GM21528 (cell line): ENCODE data around the gene YWHAB.

Source experiments
- ATAC-seq: cut with Tn5 transposase; IDR thresholded peaks from one replicate; pipeline ENCODE4 v1.9.1; 2021; ENCODE audit warnings: mild to moderate bottlenecking, moderate library complexity; ENCODE audit not compliant: unreplicated experiment, low FRiP score

Gene YWHAB

GRCh38 chr20:44910690-44911262, 25.3 kb downstream of the YWHAB start:
- no peak for ATAC-seq

GRCh38 chr20:44911264-44911921, 25.9 kb downstream of the YWHAB start:
- ATAC-seq: no peak

- no peak for ATAC-seq
Measured at GRCh38 chr20:44912189-44912588, 26.7 kb downstream of the YWHAB start.

GRCh38 chr20:44914924-44915323, 29.4 kb downstream of the YWHAB start:
- ATAC-seq: no peak

- ATAC-seq: no peak
Measured at GRCh38 chr20:44916586-44916985, 31.1 kb downstream of the YWHAB start.

DNA sequence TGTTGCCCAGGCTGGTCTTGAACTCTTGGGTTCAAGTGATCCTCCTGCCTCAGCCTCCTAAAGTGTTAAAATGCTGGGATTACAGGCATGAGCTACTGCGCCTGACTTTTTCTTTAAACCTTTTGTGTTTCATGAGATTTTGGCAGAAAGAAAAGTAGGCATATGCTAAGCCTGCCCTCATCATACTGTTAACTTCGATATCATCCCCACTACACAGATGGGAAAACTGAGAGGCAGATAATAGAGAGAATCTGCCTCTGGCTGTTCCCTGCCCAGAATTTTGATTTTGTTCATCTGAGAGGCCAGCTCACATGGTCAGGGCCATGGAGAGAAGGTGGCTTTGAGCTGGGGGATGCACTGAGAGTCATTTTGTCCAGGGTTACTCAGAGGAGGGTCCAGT, 31.9 kb downstream of the YWHAB start:
- ATAC-seq: no peak

GRCh38 chr20:44918342-44918741, 32.8 kb downstream of the YWHAB start:
- ATAC-seq: no peak

DNA sequence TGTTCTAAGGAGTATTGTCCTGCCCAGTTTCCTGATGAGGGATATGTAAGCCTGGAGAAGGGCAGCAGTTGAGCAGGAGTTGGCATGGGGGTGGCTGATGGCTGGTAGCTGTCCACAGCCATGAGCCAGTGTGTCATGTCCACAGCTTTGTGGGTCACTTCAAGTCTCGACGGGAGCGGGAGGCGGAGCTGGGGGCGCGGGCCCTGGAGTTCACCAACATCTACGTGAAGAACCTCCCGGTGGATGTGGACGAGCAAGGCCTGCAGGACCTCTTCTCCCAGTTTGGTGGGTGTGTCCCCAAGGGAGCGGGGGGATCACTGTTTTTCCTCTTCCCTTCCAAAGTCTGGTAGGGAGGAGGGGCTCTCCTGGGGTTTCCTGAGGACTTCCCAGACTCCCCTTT, 33.3 kb downstream of the YWHAB start:
- no peak for ATAC-seq

GRCh38 chr20:44921447-44921846, 35.9 kb downstream of the YWHAB start:
- ATAC-seq: no peak

- no peak for ATAC-seq
Measured at GRCh38 chr20:44924541-44924940, 39.0 kb downstream of the YWHAB start.

DNA sequence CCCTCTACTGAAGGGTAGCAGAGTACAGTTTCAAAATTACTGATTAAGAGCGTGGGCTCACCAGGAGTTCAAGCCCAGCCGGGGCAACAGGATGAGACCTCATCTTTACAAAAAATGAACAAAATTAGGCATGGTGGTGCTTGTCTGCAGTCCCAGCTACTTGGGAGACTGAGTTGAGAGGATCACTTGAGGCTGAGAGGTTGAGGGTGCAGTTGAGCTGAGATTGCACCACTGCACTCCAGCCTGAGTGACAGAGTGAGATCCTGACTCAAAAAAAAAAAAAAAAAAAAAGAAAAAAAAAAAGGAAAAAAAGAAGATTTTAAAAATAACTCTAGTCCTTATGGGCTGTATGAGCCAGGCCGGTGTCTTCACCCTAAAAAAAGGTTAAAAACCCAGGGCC, 43.1 kb downstream of the YWHAB start:
- ATAC-seq: no peak

- ATAC-seq: no peak
Measured at GRCh38 chr20:44930517-44931168, 45.1 kb downstream of the YWHAB start.

- ATAC-seq: no peak
Measured at GRCh38 chr20:44931911-44932310, 46.4 kb downstream of the YWHAB start.

- ATAC-seq: no peak
Measured at GRCh38 chr20:44932916-44933315, 47.4 kb downstream of the YWHAB start.

DNA sequence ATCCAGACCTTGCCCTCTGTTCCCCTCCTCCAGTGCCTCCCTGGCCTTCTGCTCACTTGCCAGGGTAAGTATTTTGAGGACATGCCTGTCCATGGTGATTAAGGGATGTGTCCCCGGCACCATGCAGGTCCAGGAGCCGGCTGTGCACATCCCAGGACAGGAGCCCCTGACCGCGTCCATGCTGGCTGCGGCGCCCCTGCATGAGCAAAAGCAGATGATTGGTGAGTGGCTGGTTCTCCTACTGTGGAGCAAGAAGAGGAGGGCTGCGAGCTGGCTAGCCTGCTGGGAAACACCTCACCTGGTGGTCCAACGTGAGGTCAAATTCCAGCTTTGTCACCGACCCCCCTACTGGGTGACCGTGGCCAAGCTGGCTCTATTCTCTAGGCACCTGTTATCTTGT, 51.0 kb downstream of the YWHAB start:
- no peak for ATAC-seq

DNA sequence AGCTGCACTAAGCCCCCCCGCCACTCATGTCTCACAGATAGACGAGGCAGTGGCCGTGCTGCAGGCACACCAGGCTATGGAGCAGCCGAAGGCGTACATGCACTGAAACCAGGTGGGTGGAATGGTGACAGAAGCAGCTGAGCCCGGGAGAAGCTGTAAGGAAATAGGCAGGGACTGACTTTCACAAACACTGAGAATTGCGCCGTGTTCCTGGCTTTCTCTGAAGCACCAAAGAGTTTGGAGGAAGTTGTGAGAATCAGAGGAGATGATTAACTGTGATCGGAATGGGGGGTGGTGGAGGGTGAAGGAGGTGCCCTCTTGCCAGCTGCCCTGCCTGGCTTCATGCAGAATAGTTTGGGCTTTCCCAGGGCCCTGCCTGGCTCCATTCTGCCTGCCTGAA, 53.1 kb downstream of the YWHAB start:
- no peak for ATAC-seq

DNA sequence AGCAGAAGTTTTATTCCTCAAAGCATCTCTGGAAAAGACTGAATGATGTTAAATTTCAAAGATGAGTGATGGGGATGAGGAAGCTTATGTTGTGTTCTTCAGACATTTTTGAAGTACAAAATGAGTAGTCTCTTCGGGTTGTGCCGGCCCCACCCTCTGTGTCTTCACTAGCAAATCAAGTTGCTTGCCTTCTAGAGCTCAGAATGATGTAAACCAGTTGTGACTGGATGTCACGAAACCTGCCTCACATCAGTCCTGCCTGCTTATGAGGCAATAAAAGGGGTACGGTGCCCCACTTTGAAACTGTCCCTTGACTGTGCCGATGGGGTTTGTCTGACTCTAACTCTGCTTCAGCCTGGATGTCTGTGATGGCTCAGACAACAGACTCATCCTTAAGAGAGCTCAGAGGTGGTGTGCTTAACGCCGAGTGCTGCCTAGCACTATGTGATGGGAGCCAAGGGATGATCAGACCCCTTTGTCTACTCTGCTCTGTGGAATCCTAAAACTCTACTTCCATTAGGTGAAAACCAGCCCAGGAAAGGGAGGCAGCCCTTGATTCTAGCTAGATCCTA, 55.7 kb downstream of the YWHAB start:
- no peak for ATAC-seq

DNA sequence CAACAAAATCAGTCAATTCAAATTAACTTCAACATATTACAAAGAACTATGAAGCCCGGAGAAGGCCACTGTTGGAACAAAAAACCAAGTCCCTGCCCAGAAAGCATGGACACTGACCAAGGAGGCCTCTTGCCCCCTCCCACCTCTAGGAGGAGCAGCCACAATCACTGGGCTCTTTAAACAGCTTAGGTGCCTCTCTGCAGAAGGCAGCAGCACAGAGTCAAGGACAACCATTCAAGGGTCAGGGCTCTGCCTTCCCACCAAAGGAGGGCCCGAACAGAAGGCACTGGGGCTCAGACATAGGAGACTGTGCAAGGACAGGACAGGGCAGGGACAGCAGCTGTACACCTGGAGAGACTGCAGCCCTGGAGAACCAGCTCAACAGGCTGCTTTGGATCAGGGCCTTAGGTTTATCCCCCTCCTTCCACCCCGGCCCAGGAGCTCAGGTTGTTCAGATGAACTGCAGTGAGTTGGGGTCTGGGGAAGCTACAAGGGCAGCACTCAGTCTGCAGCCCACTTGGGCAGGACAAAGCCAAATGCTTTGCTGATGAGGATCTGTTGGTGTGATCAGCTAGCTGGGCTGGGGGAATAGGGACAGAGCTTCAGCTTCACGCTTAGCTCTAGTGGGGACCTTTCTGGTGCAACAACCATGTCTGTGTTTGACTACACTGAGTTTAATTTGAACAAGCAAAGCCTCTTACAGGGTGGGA, 56.9 kb downstream of the YWHAB start:
- ATAC-seq: no peak

DNA sequence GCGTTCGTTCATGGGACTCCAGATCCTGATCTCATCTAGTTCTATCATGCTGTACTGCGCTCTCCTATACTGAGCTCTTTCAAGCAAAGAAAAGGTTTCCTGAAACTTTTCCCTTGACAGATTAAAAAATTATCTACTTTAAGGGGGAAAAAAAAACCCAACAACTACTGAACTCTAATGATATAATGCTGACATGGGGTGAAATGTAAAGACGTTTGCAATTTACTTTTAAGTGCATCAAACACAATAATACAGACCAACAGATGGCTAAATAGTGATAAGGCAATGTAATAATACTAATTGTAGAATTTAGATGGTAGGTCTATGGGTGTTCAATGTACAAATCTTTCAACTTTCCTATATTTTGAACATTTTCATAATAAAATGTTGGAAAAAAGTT, 58.3 kb downstream of the YWHAB start:
- ATAC-seq: no peak

DNA sequence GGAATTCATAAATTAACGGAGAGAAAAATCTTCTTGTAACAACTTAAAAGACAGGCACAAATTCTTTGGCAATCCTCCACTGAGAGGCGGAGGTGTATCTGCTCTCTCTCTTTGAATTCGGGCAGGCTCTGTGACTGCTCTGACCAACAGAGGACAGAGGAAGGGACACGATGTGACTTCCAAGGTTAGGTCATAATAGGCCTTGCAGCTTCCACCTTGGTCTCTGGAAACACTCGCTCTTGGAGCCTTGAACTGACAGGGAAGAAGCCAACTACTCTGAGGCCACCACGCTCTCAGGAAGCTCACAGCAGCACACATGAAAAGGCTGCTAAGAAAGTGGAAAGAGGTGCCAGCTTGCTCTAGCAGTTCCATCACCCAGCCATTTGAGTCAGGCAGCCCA, 59.8 kb downstream of the YWHAB start:
- ATAC-seq: no peak

DNA sequence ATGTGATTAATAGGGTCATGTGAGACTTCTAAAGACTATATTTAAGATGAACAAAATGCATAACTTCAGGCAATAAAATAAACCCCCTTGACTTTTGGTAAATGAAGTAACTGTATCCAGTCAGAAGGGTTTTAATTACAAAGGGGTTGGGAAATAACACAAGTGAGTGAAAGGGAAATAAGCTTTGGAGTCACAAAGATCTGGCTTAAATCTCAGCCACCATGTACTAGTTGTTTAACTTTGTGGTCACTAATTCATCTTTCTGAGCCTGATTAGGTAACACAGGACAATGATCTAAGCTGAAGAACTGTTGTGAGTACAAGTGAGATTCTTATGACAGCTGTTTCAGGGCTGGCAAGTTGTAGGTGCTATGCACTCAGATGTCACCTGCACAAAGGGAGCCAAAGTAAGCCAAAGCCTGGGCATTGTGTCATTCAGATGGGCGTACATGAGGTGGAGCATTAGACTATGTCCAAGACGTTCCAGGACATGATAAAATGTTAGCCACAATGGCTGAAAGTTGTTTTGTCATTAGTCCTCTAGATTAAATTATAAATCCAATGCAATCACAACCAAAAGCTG, 60.9 kb downstream of the YWHAB start:
- ATAC-seq: no peak
